ENCODE measurements around the gene PRMT5. TPM values are rescaled to one million over a fixed set of nuclear protein-coding genes. Genes with fewer than 3 reads are reported as not detected.

PRMT5 gene
- total RNA-seq, 1 donor from 2014 or later = 37.3 TPM

DNA sequence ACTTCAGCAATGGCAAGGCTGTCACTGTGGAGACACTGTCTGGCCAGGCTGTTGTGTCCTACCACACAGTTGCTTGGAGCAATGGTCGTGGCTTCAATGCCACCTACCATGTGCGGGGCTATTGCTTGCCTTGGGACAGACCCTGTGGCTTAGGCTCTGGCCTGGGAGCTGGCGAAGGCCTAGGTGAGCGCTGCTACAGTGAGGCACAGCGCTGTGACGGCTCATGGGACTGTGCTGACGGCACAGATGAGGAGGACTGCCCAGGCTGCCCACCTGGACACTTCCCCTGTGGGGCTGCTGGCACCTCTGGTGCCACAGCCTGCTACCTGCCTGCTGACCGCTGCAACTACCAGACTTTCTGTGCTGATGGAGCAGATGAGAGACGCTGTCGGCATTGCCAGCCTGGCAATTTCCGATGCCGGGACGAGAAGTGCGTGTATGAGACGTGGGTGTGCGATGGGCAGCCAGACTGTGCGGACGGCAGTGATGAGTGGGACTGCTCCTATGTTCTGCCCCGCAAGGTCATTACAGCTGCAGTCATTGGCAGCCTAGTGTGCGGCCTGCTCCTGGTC is 53.3 kb downstream of the PRMT5 start:
- Histone ChIP-seq H3K27ac (no peak overlapping the region), H3K4me3 (no peak overlapping the region), H3K27me3 (ENCODE audit: low read depth) (no peaks in the 10 kb centered on the region), H3K4me1 (peaks cover 18% of the 10 kb centered on the region), H3K36me3 (peaks cover 72% of the 10 kb centered on the region), H3K9me3 (no peaks in the 10 kb centered on the region)
- no peak for DNase-seq
- TF ChIP-seq, protein P1, sequence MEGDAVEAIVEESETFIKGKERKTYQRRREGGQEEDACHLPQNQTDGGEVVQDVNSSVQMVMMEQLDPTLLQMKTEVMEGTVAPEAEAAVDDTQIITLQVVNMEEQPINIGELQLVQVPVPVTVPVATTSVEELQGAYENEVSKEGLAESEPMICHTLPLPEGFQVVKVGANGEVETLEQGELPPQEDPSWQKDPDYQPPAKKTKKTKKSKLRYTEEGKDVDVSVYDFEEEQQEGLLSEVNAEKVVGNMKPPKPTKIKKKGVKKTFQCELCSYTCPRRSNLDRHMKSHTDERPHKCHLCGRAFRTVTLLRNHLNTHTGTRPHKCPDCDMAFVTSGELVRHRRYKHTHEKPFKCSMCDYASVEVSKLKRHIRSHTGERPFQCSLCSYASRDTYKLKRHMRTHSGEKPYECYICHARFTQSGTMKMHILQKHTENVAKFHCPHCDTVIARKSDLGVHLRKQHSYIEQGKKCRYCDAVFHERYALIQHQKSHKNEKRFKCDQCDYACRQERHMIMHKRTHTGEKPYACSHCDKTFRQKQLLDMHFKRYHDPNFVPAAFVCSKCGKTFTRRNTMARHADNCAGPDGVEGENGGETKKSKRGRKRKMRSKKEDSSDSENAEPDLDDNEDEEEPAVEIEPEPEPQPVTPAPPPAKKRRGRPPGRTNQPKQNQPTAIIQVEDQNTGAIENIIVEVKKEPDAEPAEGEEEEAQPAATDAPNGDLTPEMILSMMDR (IDR thresholded peaks at IDR 0.05) = no peak
- ATAC-seq = no peak
- intact Hi-C loops (cut with DNase I) = no loop called here

DNA sequence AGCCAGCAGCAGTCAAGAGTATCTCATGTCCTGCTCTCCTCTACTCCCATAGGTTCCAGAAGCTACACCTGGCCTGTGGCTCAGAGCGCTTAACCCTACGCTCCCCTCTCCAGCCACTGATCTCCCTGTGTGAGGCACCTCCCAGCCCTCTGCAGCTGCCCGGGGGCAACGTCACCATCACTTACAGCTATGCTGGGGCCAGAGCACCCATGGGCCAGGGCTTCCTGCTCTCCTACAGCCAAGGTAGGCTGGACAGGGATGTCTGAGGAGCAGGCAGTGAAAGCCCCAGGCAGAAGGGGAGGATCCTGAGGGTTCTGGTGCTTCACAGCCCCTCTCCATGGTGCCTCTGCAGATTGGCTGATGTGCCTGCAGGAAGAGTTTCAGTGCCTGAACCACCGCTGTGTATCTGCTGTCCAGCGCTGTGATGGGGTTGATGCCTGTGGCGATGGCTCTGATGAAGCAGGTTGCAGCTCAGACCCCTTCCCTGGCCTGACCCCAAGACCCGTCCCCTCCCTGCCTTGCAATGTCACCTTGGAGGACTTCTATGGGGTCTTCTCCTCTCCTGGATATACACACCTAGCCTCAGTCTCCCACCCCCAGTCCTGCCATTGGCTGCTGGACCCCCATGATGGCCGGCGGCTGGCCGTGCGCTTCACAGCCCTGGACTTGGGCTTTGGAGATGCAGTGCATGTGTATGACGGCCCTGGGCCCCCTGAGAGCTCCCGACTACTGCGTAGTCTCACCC is 54.0 kb downstream of the PRMT5 start:
- TF ChIP-seq, protein P1 (IDR thresholded peaks at IDR 0.05) = no peak
- intact Hi-C loops (cut with DNase I) = no loop called here
- no peaks in the 10 kb centered on the region for H3K9me3 ChIP-seq
- DNase-seq (no peak), ATAC-seq (no peak)
- H3K4me1 ChIP-seq = peaks cover 24% of the 10 kb centered on the region
- H3K27ac ChIP-seq = no peak overlapping the region
- H3K27me3 ChIP-seq (ENCODE audit: low read depth) = no peaks in the 10 kb centered on the region
- peaks cover 72% of the 10 kb centered on the region for H3K36me3 ChIP-seq
- no peak overlapping the region for H3K4me3 ChIP-seq

DNA sequence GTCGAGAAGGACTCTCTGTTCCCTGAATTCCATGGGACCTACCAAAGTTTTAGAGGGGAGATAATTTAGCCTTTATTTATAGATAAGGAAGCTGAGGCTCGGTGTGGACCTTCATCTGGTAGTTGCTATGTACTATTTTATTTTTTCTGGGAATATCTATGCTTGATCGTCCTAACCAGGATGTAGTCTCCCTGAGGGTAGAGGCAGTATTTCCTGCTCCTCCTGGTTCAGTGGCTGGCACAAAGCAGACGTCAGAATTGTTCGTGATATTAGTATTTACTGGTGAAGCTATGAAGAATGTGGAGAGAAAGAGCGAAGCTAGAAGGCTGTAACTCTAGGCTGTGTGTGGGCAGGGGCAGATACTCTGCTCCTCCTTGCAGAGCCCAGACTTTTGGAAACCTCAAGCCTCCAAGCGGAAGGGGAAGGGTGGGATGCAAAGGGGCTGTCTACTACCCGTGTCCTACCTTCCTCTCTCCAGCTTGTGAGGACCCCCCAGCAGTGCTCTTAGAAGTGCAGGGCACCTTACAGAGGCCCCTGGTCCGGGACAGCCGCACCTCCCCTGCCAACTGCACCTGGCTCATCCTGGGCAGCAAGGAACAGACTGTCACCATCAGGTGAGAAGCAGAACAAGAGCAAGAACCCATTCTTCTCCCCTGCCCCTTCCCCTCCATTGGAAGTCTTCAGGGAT is 56.2 kb downstream of the PRMT5 start:
- DNase-seq (peak; percentile 40), ATAC-seq (no peak)
- H3K27ac ChIP-seq = peak overlapping the region; percentile 97
- H3K27me3 ChIP-seq (ENCODE audit: low read depth) = no peaks in the 10 kb centered on the region
- peak overlapping the region; percentile 87 for H3K4me3 ChIP-seq
- H3K4me1 ChIP-seq = peaks cover 29% of the 10 kb centered on the region
- intact Hi-C loops (cut with DNase I) = no loop called here
- peaks cover 50% of the 10 kb centered on the region for H3K36me3 ChIP-seq
- TF ChIP-seq, protein P1 (IDR thresholded peaks at IDR 0.05) = no peak
- no peaks in the 10 kb centered on the region for H3K9me3 ChIP-seq

DNA sequence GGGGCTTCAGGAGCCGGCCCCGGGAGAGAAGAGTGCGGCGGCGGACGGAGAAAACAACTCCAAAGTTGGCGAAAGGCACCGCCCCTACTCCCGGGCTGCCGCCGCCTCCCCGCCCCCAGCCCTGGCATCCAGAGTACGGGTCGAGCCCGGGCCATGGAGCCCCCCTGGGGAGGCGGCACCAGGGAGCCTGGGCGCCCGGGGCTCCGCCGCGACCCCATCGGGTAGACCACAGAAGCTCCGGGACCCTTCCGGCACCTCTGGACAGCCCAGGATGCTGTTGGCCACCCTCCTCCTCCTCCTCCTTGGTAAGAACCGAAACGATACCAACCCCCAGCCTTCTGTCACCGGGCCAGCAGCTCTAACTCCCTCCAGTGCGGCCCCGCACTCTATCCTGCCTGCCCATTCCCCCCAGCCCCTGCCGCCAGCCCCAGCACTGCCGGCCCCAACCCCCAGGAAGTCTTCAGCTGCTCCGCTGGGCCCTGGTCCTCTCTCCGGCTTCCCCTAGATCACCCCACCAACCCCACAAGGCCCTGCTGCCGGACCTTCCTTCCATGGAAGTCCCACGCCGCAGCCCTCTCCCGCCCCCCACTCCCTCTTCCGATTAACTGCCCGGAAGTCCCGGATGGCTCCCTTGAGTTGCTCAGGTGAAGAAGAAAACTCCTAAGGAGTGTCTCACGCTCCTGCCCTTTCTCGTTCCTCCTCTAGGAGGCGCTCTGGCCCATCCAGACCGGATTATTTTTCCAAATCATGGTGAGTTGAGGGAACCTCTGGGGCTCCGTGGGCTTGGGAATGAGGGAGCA is 56.9 kb downstream of the PRMT5 start:
- Histone ChIP-seq H3K36me3 (peaks cover 42% of the 10 kb centered on the region), H3K4me3 (peak overlapping the region; percentile 87), H3K4me1 (peaks cover 29% of the 10 kb centered on the region), H3K27me3 (ENCODE audit: low read depth) (no peaks in the 10 kb centered on the region), H3K9me3 (no peaks in the 10 kb centered on the region), H3K27ac (peak overlapping the region; percentile 97)
- ATAC-seq = peak; percentile 81 to 86
- intact Hi-C loops (cut with DNase I) = no loop called here
- peak; percentile 85 for DNase-seq
- TF ChIP-seq, protein P1 (IDR thresholded peaks at IDR 0.05) = peak; percentile 85

All from lower lobe of right lung (tissue), 2 donors.